ENCODE results near the gene GARRE1.

GRCh38 chr19:34274827-34275625 is 20.7 kb downstream of the GARRE1 start:
- no peak for TF ChIP-seq EGR1 (IDR thresholded peaks at IDR 0.05; ENCODE audit: low read depth)
- TF ChIP-seq POLR2A (IDR thresholded peaks at IDR 0.05; ENCODE audit: borderline replicate concordance, extremely low read depth, insufficient read depth, insufficient read length), result no peak
- TF ChIP-seq, protein P1, sequence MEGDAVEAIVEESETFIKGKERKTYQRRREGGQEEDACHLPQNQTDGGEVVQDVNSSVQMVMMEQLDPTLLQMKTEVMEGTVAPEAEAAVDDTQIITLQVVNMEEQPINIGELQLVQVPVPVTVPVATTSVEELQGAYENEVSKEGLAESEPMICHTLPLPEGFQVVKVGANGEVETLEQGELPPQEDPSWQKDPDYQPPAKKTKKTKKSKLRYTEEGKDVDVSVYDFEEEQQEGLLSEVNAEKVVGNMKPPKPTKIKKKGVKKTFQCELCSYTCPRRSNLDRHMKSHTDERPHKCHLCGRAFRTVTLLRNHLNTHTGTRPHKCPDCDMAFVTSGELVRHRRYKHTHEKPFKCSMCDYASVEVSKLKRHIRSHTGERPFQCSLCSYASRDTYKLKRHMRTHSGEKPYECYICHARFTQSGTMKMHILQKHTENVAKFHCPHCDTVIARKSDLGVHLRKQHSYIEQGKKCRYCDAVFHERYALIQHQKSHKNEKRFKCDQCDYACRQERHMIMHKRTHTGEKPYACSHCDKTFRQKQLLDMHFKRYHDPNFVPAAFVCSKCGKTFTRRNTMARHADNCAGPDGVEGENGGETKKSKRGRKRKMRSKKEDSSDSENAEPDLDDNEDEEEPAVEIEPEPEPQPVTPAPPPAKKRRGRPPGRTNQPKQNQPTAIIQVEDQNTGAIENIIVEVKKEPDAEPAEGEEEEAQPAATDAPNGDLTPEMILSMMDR (IDR thresholded peaks at IDR 0.05 in 2 of 3, conservative IDR thresholded peaks at IDR 0.05 in 1 of 3; ENCODE audit: borderline replicate concordance in 1 of 3, insufficient read depth in 1 of 3, low read depth in 2 of 3, low read length in 2 of 3), result no peak
- no peak for TF ChIP-seq ZFX (IDR thresholded peaks at IDR 0.05)
- no peak for TF ChIP-seq ELF1 (IDR thresholded peaks at IDR 0.05; ENCODE audit: borderline replicate concordance, low read depth)
- TF ChIP-seq, protein P2, sequence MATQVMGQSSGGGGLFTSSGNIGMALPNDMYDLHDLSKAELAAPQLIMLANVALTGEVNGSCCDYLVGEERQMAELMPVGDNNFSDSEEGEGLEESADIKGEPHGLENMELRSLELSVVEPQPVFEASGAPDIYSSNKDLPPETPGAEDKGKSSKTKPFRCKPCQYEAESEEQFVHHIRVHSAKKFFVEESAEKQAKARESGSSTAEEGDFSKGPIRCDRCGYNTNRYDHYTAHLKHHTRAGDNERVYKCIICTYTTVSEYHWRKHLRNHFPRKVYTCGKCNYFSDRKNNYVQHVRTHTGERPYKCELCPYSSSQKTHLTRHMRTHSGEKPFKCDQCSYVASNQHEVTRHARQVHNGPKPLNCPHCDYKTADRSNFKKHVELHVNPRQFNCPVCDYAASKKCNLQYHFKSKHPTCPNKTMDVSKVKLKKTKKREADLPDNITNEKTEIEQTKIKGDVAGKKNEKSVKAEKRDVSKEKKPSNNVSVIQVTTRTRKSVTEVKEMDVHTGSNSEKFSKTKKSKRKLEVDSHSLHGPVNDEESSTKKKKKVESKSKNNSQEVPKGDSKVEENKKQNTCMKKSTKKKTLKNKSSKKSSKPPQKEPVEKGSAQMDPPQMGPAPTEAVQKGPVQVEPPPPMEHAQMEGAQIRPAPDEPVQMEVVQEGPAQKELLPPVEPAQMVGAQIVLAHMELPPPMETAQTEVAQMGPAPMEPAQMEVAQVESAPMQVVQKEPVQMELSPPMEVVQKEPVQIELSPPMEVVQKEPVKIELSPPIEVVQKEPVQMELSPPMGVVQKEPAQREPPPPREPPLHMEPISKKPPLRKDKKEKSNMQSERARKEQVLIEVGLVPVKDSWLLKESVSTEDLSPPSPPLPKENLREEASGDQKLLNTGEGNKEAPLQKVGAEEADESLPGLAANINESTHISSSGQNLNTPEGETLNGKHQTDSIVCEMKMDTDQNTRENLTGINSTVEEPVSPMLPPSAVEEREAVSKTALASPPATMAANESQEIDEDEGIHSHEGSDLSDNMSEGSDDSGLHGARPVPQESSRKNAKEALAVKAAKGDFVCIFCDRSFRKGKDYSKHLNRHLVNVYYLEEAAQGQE (IDR thresholded peaks at IDR 0.05; ENCODE audit: low read depth), result no peak
